Mammary epithelial cell (primary cell): ENCODE data around the gene ZSCAN31.

Source experiments
- EZH2 ChIP-seq: IDR thresholded peaks from 2 replicates; pipeline ENCODE4 v1.6.1; 2012; ENCODE audit warnings: low read length, inconsistent platforms, borderline replicate concordance
- TF ChIP-seq, protein P1 (sequence below), 2 donors: IDR thresholded peaks in 1 of 2; conservative IDR thresholded peaks in 1 of 2; 2 replicates each; pipeline ENCODE4 v1.5.1; 2011 to 2012; ENCODE audit warnings: inconsistent platforms in 2 of 2, low read length in 2 of 2, mild to moderate bottlenecking in 2 of 2, control low read depth in 1 of 2, low read depth in 1 of 2; ENCODE audit not compliant: insufficient read depth in 1 of 2; ENCODE audit errors: extremely low read depth in 1 of 2

DNA sequence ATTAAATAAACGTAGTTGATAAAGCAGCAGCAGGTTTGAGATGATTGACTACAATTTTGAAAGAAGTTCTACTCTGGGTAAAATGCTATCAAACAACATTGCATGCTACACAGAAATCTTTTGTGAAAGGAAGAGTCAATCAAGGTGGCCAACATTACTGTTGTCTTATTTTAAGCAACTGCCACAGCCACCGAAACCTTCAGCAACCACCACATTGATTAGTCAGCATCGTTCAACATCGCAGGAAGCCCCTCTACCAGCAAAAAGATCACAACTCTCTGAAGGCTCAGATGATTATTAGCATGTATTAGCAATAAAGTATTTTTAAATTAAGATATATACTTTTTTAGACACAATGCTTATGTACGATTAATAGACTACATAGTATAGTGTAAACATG is 40.6 kb downstream of the ZSCAN31 start:
- TF ChIP-seq, protein P1, sequence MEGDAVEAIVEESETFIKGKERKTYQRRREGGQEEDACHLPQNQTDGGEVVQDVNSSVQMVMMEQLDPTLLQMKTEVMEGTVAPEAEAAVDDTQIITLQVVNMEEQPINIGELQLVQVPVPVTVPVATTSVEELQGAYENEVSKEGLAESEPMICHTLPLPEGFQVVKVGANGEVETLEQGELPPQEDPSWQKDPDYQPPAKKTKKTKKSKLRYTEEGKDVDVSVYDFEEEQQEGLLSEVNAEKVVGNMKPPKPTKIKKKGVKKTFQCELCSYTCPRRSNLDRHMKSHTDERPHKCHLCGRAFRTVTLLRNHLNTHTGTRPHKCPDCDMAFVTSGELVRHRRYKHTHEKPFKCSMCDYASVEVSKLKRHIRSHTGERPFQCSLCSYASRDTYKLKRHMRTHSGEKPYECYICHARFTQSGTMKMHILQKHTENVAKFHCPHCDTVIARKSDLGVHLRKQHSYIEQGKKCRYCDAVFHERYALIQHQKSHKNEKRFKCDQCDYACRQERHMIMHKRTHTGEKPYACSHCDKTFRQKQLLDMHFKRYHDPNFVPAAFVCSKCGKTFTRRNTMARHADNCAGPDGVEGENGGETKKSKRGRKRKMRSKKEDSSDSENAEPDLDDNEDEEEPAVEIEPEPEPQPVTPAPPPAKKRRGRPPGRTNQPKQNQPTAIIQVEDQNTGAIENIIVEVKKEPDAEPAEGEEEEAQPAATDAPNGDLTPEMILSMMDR (conservative IDR thresholded peaks at IDR 0.05 in 1 of 2, IDR thresholded peaks at IDR 0.05 in 1 of 2; ENCODE audit: extremely low read depth in 1 of 2, insufficient read depth in 1 of 2, low read depth in 1 of 2, low read length in 2 of 2), result no peak
- TF ChIP-seq EZH2, result no peak
